GM12873 (cell line): ENCODE data around the gene TMEM238L.
A peak's percentile ranks its signal among the peaks of the same experiment; 100 is the strongest.

Experiments
- CTCF ChIP-seq: IDR thresholded peaks from 2 replicates; pipeline ENCODE4 v1.5.1; 2012; ENCODE audit warnings: low read depth, mild to moderate bottlenecking, moderate library complexity, low read length, control low read depth; ENCODE audit not compliant: insufficient read depth; ENCODE audit errors: missing control alignments

TMEM238L gene

GRCh38 chr17:10754109-10754508 is 49.8 kb downstream of the TMEM238L start:
- TF ChIP-seq CTCF: peak; percentile 74

- TF ChIP-seq CTCF: no peak
These were observed 51.2 kb downstream of the TMEM238L start for GRCh38 chr17:10752696-10753095.

DNA sequence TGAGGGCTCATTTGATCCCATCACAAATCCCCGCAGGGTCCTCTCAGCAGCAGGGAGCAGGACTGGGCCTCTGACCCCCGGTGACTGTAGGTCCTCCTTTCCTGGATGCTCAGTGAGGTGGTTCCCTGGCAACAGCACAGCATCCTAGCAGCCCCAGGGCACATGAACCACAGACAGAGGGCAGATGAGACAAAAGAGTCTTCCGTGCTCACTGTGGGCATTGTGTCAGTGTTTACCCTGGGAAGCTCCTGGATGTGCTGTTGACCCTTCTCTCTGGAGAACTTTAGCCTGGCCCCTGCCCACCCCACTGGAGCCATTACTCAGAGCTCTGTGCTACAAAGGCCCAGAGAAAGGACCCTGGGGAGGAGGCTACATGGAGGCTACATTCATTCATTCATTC is 52.3 kb downstream of the TMEM238L start:
- no peak for TF ChIP-seq CTCF

DNA sequence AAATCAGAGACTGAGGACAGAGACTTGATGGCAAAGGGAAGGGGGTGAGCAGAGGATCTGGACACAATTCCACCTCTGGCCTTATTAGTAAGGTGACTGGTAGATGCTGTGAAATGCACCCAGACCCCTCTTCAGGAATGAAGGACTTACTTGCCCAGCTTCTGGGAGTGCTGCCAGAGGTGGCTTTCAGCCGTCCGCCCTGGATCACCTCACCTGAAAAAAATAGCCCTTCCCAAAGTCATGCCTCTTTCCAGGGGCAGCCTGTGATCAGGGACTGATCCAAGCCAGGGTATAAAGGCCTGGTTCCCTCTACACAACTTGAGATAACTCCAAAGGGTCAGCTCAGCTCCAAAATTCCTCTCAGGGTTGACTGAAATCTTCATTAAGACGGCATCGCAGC is 53.7 kb downstream of the TMEM238L start:
- no peak for TF ChIP-seq CTCF

- no peak for TF ChIP-seq CTCF
These were observed 55.2 kb downstream of the TMEM238L start for GRCh38 chr17:10748531-10749181.

- TF ChIP-seq CTCF: no peak
These were observed 58.7 kb downstream of the TMEM238L start for GRCh38 chr17:10745231-10745630.
